ENCODE measurements around the gene PRLHR.
"Not testable (repeated sequence)": the region's sequence is repeated elsewhere in the genome, so short reads cannot be mapped to it uniquely, and the experiment has no call there.

The PRLHR gene
- total RNA-seq = 0 to 1.9 (median 0) reads per million in 17 experiments

DNA sequence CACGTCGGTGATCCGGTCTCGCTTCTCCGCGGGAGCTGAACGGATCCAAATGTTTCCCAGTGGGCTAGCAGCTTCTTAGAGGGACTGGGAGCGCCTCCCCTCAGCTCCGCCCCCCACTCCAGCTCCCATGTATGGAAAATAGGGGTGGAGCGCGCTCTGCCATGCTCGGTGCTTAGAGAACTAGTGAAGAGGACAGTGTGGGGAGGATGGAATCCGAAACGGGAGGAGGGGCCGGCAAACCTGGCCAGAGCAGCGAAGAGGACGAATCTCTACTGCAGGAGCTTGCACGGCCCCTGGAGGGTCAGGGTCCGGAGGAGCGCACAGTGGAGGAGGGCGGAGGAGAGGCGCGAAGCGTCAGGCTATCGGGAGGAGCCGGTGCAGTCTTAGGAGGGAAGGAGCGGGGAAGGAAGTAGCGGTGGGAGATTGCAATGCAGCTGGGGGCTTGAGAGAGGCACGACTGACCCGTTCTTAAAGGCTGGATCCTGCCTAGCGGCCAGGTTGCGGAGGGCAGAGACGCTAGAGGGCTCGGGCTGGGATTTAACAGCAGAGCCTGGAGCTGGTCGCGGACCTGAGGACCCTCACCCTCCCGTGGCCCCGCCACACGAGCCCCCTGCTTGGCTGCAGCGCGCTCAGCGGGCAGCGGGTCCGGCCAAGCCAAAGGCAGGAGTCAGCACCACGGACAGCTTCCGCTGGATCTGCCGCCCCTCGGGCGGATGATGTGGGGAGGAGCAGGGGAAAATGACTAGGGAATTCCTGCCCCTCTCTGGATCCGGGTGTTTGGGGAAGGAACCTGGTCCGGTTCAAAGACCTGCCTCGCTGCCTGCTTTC is at the start of gene PRLHR:
PRLHR (minus strand) TSS at position 51 of the 828 bp plus-strand sequence. CDS start 404 bp downstream, outside the sequence.
- DNase-seq = peak in 3 of 4 experiments; percentile 12 to 55 (median 34)

DNA sequence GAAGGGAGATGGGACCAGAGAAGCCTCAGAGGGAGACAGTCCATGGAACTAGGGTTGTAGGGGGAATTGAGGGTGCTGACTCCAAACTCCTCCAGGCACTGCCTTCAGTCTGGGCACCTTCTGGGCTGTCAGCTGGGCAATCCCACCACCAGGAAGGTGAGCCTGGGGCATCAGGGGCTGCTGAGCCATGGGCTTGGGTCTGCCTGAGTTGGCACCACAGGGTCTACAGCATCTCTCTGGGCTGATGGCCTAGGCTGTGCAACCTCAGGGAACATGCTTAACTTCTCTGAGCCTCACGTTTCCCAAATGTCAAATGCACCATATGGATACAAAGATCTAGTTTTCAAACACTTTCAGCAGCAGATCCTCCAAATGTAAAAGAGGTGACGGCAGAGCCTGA is 46.8 kb upstream of the PRLHR start:
- DNase-seq = no peak

DNA sequence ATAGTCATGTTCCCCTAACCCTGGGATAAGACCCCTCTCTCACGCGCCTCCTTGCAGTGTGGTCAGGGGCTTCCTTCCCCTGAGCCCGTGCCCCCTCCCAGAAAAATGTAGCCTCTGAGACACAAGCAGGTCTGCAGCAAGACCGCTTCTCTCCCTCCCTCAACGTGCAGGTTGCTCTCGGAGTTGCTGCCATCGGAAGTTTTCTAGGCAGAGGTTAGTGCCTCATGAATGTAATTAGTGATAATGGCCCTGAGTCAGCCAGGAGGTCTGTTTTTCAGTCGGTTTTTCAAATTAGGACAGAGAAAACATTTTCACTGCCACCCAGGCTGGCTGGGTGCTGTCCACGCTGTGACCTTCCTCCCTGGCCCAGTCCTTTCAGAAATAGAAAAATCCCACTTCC is 43.2 kb upstream of the PRLHR start:
- DNase-seq = no peak

DNA sequence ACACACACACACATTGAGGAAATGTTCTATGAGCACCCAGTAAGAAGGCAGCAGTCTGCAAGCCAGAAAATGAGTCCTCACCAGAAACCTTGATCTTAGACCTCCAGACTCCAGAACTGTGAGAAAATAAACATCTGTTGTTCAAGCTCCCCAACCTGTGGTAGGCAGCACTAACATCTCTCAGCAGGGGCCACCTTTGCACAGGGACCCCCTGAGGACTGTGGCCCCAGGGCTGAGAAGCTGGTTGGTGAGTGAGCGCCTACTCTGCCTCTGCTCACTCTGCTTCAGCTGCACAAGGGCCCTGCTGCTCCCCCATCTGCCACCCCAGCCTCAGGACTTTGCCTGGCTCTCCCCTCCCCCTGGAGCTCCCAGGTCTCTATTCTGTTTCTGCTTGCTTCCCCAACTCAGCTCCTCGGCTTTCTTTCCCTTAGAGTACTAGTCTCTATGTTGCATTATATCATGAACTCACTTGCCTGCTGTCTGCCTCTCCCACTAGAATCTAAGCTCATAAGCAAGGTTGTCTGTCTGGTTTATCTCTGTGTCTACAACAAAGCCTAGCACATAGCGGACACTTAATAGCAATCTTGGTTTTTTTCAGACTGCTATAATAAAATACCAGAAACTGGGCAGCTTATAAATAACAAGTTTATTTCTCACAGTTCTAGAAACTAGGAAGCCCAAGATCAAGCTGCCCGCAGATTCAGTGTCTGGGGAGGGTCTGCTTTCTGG is 40.4 kb upstream of the PRLHR start:
- no peak for DNase-seq

DNA sequence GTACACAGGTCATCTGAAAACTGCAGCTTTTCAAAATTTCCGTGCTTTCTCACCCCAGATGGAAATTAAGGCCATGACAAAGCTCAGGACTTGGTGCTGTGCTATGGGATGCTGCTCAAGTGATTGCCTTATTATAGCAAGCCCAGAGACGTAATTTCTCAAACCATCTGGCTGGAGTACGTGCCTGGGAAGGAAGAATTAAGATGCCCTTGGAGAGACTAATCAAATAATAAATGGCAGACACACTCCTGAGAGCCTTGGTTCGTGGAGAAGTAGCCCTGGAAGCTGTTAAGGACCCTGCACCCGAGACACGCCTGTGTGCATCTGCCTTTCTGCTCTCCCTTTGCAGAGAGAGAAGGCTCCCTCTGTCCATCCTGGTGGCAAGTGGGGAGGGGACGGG is 38.3 kb upstream of the PRLHR start:
- no peak for DNase-seq

DNA sequence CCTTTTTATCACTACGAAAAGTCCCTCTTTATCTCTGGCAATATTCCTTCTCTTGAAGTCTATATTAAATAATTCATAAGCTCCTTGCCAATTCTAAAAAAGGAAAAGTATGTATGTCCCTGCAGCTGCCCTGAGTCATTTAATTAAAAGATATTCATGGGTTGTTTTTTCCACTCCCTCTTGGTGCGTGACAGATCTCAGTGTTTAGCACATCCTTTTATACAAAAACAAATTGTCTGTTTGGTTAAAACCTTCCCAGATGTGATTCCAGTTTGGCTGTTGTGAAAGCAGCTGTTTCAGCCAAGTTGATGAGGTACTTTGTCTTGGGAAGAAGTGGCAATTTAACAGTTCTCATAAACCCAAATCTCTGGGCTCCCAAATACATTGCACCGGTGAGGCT is 33.8 kb upstream of the PRLHR start:
- no peak for DNase-seq

DNA sequence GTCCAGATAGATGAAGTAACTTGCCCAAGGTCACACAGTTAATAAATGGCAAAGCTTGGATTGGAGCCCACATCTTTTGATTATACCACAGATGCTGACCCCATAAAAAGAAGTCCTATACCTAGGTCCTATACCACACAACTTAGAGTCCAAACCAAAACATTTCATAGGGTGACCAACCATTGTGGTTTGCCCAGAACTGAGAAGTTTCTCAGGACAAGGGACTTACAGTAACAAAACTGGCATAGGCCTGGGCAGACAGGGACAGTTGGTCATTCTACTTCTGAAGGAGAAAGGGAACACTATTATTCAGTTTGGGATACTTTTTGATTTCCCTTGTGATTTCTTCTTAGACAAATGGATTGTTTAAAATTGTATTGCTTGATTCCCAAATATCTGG is 32.9 kb upstream of the PRLHR start:
- no peak for DNase-seq

DNA sequence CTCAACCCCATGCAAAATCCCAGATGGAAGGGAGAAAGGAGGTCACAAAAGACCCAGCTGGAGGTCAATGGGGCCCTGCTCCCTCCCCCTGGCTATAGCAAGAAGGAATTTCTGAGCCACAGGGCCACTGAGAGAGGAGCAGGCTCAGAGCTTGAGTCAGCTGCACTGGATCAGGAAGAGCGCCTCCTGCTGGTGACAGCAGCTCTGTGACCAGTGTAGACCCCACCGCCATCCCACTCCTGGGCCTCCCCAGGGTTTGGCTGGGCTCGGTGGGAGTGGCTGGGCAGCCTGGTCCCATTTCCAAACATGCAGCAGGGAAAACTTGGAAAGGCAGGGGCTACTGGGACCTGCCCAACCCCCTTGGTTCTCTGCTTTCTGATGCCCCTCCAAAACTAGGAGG is 31.5 kb upstream of the PRLHR start:
- DNase-seq = peak in 2 of 4 experiments; percentile 7 to 22

DNA sequence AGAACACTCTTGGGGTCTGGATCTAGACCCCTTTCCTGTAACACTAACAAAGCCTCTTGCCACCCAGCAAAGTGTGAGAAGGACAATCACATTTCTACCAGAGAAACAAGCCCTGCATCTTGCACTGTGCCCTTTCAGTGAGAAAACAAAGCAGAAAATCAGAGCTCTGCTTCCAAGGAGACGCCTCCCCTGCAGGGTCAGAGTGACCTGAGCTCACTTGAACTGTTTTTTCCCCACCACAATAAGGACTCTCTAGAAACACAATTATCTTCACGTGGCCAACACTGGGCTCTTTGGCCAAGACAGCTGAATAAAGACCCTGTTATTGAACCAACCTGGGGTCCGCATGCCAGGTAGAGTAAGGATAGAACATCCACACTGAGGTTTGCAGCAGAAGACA is 30.1 kb upstream of the PRLHR start:
- no peak for DNase-seq

DNA sequence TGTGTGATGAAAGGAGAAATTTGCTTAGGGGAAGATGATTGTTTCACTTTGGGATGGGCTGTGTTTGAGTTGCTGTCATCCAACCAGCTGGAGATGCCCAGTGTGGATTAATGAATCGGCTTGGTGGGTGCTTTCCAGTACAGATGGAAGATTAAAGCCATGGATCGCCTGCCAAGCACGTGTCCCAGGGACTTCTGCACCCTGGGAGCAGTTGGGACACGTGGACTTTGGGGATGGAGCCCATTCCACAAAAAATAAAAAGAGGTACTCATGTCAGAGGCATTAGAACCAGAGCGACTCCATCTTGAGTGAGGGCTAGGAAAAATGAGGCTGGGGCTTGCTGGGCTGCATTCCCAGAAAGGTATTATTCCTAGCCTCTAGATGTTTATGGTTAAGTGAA is 29.3 kb upstream of the PRLHR start:
- DNase-seq = no peak

DNA sequence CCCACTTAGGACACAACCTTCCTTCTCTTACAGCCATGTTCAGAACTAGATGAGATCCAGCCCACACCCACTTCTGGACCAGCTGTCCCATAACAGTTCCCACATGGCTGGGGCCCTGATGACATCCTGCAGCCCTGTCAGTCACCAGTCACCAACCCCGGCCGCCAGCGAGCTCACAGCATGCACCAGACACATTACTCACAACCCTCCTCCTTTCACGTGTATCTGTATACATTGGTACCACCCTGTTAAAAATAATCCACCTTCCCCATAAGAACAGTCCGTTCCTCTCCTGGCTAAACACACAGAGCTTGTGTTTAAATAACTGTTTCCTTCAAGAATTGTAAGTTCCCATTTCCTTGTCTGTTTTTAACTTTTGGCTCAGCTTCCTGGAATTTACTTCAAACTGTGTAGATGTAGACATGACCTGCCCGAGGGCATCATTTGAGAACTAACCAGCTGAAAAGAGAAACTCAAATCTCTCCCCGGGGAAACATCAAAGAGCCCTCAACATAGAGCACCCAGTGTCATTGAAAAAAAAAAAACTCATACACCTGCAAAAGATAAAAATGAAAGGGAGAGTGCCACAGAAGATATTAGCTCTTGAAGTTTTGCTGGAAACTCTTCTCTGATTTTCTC is 26.0 kb upstream of the PRLHR start:
- DNase-seq = peak in 1 of 4 experiments; percentile 4

DNA sequence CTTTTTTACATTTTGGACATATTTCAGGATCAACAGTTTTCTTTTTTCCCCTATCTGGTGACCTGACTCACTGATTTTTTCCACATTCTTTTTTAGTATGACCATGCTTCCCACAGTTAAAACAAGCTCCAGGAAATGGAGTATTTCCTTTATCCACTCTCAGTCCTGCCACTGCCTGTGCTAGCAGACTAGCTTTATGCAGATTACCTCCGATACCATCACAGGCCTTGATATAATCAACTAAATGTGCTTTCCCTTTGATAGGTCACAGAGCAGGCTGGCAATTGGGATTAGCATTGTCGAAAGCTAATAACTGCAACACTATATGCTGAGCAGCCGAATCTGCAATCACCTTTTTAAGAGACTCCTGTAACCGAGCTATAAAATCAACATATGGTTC is 18.4 kb upstream of the PRLHR start:
- DNase-seq = not testable (repeated sequence)

DNA sequence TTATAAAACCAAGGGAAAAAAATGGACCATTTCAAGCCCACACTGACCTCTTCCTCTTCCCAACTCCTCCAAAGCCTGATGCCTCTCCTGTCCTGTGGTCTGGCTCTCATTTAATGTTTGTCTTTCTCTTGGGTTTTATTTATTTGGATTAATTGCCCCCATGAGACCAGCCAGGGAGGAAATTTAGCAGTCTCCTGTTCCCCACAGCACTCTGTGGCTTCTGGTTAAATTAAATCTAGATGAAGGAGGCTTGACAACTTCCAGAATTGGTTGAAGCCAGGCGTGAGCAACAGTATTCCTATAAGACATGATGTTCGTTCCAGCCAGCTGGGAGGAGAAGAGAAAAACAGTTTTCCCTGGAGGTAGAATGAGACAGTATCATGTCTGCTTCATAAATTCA is 15.1 kb upstream of the PRLHR start:
- no peak for DNase-seq

DNA sequence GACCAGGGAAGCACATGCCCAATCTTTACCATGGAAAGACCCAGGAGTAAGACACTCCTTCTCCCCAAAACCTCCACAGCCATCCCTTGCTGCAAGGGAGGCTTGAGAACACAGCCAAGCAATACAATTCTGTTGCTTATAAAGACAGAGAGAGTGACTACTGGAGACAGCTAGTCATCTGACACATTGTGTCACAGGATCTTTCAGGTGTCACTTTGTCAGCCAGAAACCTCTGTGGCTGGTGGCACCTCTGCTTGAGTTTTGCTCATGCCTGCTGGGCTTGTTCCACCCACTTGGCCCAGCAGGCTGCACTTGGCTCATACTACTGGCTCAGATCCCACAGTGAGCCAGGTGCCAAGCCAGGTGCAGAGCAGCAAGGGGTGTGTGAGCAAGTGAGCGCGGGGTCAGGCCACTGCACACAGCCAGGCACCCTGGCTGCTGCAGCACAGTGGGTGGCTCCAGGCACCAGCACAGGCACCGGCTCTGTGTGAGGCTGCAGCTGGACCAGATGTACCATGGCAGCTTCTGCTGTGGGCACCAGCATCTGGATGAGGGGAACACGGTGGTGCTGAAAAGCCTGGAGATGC is 12.4 kb upstream of the PRLHR start:
- DNase-seq = no peak

DNA sequence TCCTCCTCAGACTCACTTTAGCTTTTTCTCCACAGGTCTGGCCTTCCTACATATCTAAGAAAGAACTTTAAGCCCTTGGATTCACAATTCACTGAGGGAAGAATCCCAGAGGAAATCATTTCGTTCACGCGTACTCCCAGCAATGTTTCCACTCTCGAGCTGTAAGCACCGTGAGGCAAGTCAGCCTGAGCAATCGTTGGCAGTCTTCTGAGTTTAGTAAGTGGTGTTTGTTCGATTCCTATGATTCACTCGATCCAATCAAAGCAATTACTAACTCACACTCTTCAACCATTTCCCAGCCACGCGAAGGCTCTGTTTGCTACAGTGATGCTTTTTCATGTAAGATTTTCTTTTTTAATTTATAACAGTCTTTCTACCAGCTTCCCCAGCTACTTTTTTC is 10.2 kb upstream of the PRLHR start:
- DNase-seq = no peak

DNA sequence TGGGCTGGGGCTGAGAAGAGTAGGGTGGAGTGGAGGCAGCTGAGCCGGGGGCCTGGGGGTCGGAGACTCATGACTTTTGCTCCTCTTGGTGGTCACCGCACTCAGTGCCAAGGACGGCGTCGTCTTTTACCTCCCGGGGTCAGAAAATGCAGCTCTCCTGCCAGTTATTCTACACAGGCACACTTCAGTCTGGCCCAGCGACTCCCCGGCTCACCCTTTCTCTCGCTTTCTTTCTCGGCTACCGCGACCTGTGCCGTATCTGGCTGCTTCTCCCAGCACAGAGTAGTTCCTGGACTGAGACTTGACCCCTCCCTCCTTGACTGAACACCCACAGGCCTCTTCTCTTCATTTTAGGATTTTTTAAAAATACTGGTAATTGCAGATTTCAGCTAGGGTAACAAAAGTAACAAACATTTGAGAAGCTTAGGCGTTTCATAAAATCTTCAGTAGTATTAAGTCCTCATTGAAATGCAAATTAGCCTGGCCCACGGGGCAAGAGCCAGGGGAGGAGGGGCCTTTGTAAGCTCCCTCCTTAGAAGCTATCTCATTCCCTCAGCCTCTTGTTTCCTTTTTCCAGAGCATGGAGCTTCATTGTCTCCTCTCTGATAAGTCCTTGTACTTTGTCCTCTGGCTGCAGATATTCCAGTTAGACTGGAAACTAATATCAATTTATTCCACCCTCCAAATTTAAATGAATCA is 1.1 kb upstream of the PRLHR start:
- no peak for DNase-seq

DNA sequence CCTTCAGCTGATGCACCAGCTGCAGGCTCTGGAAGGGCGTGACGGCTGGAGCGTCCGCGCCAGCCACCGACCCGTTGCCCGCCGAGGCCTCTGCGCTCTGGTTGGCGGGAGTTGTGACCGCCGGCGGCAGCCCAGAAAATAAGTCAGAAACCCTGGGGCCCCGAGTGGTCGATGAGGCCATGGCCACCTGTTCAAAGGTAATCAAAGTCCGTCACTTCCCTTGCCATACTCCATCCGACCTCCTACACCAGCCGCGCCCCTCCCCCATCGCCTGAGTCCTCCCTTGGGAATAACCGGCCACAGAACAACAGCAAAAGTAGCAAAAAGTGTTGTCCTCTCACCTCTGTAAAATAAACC is 406 bp downstream of the PRLHR start:
- DNase-seq = no peak

DNA sequence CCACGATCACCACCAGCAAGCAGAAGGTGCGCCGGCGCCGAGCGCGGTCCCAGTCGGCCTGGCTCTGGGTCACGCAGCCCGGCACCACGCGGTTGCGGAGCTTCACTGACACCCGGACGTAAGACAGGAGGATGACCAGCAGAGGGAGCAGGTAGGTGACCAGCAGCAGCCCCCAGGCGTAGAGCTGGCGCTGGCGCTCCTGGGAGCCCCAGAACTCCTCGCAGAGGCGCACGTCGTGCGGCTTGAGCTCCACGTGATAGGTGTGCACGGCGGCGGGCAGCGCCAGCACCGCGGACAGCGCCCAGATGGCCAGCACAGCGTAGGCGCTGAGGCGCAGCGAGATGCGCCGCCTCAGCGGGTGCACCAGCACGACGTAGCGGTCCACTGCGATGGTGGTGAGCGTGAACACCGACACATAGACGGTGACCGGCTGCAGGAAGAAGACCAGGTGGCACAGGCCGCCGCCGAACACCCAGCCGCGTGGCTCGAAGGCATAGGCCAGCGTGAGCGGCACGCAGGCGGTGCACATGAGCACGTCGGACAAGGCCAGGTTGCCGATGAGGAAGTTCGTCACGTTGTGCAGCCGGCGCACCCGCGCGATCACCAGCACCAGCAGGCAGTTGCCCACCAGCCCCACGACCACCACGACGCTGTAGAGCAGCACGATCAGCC is 920 bp downstream of the PRLHR start:
- peak; percentile 47 to 72 (median 58) for DNase-seq

DNA sequence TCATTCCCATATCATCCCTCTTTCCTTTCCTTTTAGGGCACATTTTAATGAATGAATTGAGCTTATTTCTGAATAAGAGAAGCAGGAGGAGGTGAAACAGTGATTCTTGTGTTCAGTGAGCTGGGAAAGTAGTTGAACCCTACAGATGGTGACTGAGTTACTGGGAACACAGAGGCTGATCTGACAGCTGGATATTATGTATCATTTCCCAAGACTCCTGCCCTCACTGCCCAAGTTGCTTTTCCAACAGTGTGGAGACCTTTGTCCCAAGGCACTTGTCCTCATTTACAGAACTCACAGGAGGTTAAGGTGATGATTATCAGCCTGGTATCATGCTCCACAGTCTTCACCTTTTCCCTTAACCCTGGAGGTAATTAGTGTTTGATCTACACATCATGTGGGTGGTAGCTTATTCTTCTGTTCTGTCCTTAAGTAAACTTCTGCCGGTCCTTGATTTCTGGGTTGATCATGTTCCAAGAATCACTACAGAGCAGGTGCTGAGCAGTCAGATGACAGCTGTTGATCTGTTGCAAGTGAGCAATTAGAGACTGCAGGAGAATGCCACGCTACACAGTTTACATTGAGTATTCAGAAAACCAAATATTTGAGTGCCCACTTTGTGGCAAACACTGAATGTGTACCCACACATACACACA is 2.6 kb downstream of the PRLHR start:
- no peak for DNase-seq

DNA sequence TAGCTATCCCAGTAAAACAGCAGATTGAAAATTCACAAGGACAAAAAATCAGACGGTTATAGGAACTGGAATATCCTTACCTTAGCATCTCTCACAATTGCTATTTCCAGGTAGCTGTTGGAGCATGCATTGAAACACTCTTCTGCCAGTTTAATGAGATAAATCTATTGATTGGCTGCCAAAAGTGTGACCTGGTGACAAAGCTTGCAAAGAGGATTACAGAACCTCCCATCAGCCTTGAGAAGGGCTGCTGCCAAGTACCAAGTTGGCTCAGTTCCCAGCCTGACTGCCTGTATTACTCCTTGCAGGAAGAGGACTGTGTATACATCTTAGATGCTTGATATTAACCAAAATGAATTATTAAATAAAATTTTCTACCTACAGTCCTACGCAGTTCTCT is 5.1 kb downstream of the PRLHR start:
- DNase-seq = no peak

DNA sequence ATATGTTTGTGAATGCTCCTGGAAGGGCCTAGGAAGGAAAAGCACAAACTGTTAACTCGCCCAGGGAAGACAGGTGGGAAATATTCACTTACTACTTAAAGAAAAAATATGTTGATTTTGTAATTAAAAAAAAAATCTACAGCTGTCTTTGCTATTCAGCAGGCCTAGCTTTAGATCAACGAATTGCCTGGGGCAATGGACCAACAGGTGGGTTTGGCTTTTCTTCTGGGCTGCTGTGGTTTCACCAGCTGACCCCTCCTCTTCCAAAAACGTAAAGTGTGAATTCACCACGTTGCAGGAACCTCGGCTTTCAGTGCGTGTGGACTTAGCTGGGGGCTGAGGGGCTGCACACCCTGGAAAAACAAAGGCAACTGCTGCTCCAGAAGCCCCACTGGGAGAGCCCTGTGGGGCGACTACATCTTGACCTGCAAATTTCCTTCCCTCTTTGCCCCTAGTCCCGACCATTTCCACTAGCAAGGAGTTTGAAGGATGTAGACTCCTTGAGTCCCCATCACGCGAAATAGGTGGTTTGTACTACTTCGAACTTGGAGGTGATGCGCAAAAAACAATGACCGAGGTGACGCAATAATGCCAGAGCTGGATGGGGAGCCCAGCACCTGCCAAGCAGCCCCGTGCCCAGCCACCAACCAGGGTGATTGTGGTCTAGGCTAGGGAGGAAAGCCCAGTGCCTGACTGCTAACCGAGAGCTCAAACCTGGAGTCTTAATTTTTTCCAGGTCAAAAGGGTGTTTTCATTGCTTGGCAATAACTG is 7.4 kb downstream of the PRLHR start:
- DNase-seq = no peak

Measured in suppressor macrophage (primary cell).